ENCODE measurements around the gene ARSB.
A peak's percentile ranks its signal among the peaks of the same experiment; 100 is the strongest.
"Not testable (repeated sequence)": the region's sequence is repeated elsewhere in the genome, so short reads cannot be mapped to it uniquely, and the experiment has no call there.

ARSB gene

GRCh38 chr5:78771260-78772205 is 213.6 kb downstream of the ARSB start:
- no peak for DNase-seq

- no peak for DNase-seq
These were observed 216.2 kb downstream of the ARSB start for GRCh38 chr5:78768781-78769380.

GRCh38 chr5:78766412-78766762 is 218.7 kb downstream of the ARSB start:
- DNase-seq, result no peak

DNA sequence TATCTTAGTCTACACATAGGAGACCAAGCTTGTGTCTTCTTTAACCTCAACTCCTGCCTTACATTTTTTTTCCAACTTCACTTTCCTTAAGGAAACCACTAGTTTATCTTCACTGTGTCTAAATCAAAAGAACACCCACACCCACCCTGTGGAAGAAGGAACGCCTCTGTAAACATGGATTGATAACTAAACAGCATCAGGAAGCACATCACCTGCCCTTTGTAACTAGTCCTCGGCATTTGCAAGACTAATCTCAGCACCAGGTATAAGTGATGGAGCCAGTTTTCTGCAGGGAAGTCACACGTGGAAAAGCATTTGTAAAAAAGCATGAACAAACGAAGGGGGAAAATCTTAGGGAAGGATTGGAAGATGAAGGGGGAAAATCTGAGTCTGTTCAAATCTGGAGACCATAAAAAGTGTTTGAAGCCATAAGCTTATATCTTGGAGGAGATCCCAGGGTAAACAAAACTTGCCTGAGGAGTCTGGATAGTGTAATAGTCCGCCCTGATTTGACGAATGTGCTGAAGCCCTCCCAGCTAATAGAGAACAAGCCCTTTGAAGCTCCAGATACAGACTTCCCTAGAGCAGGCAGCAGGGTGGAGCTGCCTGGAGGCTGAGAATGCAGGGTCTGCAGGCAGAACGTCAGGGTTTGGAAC is 219.2 kb downstream of the ARSB start:
- DNase-seq, result no peak

GRCh38 chr5:78765116-78765515 is 220.0 kb downstream of the ARSB start:
- DNase-seq, result no peak

DNA sequence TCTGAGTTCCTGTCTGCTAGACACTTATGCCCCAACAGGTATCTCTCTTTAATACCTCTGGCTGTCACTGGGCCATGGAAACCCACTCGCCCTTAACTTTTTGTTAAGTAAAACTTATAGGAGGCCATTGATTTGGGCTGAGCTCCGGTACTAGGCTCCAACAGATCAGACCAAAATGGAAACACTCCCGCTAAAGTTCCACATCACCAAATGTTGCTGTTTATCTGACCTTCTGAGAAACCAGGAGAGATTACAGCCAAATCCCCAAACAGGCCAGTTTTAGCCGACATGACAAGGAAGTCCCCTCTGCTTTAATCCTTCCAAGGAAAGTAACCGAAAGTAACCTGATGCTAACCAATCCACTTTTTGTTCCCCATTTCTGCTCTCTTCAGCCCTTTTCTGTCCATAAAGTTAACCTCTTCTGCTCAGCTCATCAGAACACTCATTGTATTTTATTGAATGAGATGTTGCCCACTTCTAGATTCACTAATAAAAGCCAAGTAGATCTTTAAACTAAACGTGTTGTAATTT is 221.4 kb downstream of the ARSB start:
- DNase-seq, result no peak

DNA sequence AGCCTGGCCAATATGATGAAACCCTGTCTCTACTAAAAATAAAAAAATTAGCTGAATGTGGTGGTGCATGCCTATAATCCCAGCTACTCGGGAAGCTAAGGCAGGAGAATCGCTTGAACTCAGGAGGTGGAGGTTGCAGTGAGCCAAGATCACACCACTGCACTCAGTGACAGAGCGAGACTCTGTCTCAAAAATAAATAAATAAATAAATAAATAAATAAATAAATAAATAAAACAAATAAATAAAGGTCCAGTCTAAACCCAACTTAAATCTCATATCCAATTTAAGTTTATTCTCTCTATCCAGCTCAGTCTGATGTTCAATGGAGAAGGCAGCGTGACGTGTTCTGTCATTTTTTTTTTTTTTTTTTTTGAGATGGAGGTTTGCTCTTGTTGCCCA is 222.4 kb downstream of the ARSB start:
- DNase-seq, result not testable (repeated sequence)

- DNase-seq, result no peak
These were observed 223.3 kb downstream of the ARSB start for GRCh38 chr5:78761840-78762239.

GRCh38 chr5:78760770-78761169 is 224.3 kb downstream of the ARSB start:
- no peak for DNase-seq

GRCh38 chr5:78760366-78760765 is 224.7 kb downstream of the ARSB start:
- no peak for DNase-seq

GRCh38 chr5:78758169-78758839 is 226.8 kb downstream of the ARSB start:
- no peak for DNase-seq

DNA sequence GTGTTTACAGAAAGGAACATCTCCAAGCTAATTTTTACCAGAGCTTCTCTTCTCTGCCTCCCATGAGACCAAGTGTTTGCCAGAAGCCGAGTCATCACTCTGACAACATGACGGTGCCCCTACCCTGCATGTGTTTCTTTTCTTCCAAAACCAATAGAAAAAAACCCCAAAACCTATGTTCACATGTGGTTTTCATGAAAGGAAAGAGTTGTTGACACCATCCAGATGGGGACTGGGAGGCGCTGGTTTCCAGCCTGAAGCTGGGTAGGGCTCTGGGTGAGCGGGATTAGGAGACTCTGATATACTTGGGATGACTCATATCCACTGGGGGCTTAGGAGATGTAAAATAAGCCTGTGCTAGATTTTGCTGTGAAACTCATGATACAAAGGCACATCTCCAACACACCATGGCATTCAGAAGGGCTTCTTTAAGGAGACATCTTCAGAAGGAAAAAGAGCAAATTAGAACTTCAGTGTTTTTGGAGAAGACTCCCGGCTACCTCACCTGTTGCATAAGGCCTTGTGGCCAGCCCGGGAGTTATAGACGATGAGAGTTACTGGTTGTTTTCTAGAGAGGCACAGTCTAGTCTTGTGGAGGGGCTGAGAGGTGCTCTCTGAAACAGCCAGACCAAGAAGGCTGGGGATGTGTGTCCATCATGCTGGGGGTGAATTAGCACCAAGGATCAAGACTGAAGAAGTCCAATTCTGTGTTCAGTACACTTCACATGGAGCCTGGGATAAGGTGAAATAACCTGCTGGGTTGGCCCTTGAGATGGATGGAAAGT is 227.6 kb downstream of the ARSB start:
- DNase-seq, result peak; percentile 37

DNA sequence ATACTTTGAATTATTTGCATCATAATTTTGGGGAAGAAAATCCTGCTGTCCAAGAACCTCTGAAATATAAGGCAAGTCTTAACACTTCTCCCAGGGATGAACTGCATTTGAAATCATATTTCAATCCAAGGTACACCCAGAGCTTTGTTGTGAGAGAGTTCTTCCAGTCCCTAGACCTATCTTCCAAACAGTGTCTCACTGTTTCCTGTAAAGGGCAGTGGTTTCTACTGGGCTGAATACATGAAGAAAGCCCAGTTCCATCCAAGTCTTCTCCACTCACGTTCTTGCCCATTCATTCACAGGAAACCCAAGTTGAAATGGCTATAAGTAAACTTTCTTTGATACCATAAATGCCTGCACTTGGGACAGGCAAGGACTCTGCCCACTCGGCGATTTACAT is 228.3 kb downstream of the ARSB start:
- DNase-seq, result no peak

GRCh38 chr5:78755822-78756429 is 229.2 kb downstream of the ARSB start:
- DNase-seq, result no peak

GRCh38 chr5:78754655-78755054 is 230.5 kb downstream of the ARSB start:
- no peak for DNase-seq

DNA sequence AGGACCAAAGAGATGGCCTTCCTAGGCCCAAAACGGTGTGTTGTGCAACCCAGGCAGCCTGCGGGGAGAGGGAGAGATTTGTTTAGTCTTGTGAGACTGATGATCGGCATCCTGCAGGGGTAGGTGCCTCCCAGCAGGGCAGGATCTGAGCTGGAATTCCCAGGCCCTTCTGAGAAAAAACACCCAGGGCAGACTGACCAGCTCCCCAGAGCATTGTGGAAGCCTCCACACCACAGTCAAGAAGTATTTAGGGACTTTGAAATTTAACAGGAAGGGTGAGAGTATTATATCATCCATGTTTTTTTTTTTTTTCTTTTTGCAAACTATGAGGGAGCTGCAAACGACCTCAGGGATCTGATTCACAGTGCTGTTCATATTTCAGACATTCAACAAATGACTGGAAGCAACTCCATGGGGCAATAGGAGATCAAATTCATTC is 232.0 kb downstream of the ARSB start:
- DNase-seq, result no peak

GRCh38 chr5:78751872-78752271 is 233.2 kb downstream of the ARSB start:
- DNase-seq, result no peak

GRCh38 chr5:78750281-78750680 is 234.8 kb downstream of the ARSB start:
- no peak for DNase-seq

DNA sequence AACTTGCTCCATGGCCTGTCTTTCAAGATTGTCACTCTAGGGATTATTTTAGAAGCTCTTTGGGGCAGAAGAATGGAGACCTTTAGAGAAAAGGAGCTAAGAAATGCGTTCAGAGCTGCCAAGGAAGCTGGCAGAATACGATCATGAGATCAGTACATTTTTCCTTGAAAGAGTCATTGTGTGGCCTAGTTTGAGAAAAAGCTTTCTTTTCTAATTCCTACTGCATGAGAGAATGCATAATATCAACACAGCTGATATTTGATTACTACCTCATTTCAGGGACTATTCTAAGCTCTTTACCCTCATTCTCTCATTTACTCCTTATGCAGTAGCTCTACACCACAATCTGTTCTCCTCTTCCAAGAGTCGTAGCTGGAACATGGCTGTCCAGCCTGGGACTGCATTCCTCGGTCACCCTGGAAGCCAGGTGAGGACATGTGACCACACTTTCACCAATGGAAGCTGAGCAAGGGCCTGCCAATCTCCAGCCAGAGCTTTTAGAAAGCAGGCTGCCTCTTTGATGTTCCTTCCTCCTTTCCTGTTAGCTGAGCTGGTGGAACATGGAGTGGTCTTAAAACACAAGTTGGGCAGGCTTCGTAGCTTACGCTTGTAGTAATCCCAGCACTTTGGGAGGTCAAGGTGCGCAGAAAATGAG is 237.3 kb downstream of the ARSB start:
- no peak for DNase-seq

DNA sequence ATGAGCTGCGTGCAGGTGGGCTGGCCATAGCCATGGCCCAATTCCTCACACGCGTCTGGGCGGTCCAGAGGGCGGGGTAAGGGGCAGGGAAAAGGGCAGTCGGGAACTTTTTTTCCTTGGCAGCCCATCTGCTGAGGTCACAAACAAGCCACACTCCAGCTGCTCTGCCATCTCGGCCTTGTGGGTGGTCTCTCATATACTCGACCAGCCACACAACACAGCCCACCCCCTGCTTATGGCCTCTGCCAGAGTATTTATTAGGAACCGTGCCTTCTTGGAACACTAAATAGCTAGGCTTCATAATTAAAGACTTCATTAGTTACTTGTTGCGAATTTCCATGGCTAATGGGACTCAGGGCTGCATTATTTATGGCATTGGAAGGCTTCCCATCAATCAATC is 238.1 kb downstream of the ARSB start:
- DNase-seq, result no peak
